Loucy (cell line): ENCODE data around the gene GJA3.

Source experiments
- H2AFZ ChIP-seq: fragments of 200-600 bp; sonication (generic); 2 replicates; pipeline ENCODE4 v1.6.0; 2016; ENCODE audit warnings: antibody characterized with exemption, mild to moderate bottlenecking, low read length, moderate library complexity
- H3F3A ChIP-seq: fragments of 200-600 bp; 2 replicates; pipeline ENCODE4 v1.6.0; 2016; ENCODE audit warnings: antibody characterized with exemption, low read depth, mild to moderate bottlenecking
- H3K27me3 ChIP-seq: fragments of 200-600 bp; sonication (generic); 2 replicates; pipeline ENCODE4 v1.6.1; 2014; ENCODE audit warnings: low read length, mild to moderate bottlenecking; ENCODE audit not compliant: insufficient read depth, poor library complexity, severe bottlenecking
- H3K36me3 ChIP-seq: fragments of 200-600 bp; sonication (generic); 2 replicates; pipeline ENCODE4 v1.6.1; 2016; ENCODE audit warnings: low read length; ENCODE audit not compliant: insufficient read depth
- H3K4me1 ChIP-seq: fragments of 200-600 bp; sonication (generic); 2 replicates; pipeline ENCODE4 v1.5.1; 2014; ENCODE audit warnings: low read length, mild to moderate bottlenecking; ENCODE audit not compliant: insufficient read depth, poor library complexity, severe bottlenecking
- H3K4me2 ChIP-seq: fragments of 200-600 bp; sonication (generic); 2 replicates; pipeline ENCODE4 v1.6.0; 2014; ENCODE audit warnings: antibody characterized with exemption, low read length, low read depth, mild to moderate bottlenecking; ENCODE audit not compliant: poor library complexity, severe bottlenecking
- H3K4me3 ChIP-seq: fragments of 200-600 bp; sonication (generic); 2 replicates; pipeline ENCODE4 v1.5.1; 2014; ENCODE audit warnings: low read length, mild to moderate bottlenecking, mixed read lengths; ENCODE audit not compliant: poor library complexity, severe bottlenecking
- H3K79me2 ChIP-seq: fragments of 200-600 bp; sonication (generic); 2 replicates; pipeline ENCODE4 v1.6.1; 2014; ENCODE audit warnings: low read length; ENCODE audit not compliant: insufficient read depth
- H3K9ac ChIP-seq: fragments of 200-600 bp; sonication (generic); 2 replicates; pipeline ENCODE4 v1.6.0; 2014; ENCODE audit warnings: mild to moderate bottlenecking, low read depth, low read length, moderate library complexity; ENCODE audit not compliant: poor library complexity, severe bottlenecking
- H3K9me2 ChIP-seq: fragments of 200-600 bp; sonication (generic); replicated peaks from 2 replicates; pipeline ENCODE4 v1.6.1; 2016; ENCODE audit warnings: low read depth, low read length, mixed read lengths
- H3K9me3 ChIP-seq: fragments of 200-600 bp; sonication (generic); 2 replicates; pipeline ENCODE4 v1.6.1; 2014; ENCODE audit warnings: mild to moderate bottlenecking, antibody characterized with exemption, low read length, low read depth; ENCODE audit not compliant: insufficient read depth
- H4K20me1 ChIP-seq: fragments of 200-600 bp; sonication (generic); 2 replicates; pipeline ENCODE4 v1.6.0; 2014; ENCODE audit warnings: antibody characterized with exemption, low read length, mild to moderate bottlenecking; ENCODE audit not compliant: insufficient read depth, poor library complexity, severe bottlenecking
- EZH2phosphoT487 ChIP-seq: fragments of 200-600 bp; IDR thresholded peaks from 2 replicates; pipeline ENCODE4 v1.6.1; 2018; ENCODE audit warnings: antibody characterized with exemption, mild to moderate bottlenecking, moderate library complexity, borderline replicate concordance
- TF ChIP-seq, protein P1 (sequence below): fragments of 200-600 bp; sonication (generic); conservative IDR thresholded peaks from 2 replicates; pipeline ENCODE4 v1.5.1; 2014; ENCODE audit warnings: mild to moderate bottlenecking, antibody characterized with exemption, low read length

Gene GJA3

GRCh38 chr13:20134732-20135131, 26.1 kb downstream of the GJA3 start:
- Histone ChIP-seq H3F3A (no peaks in the 10 kb centered on the region), H3K9me2 (no peaks in the 10 kb centered on the region), H3K4me3 (no peak overlapping the region), H3K9ac (no peak overlapping the region), H3K9me3 (no peaks in the 10 kb centered on the region), H3K27me3 (no peaks in the 10 kb centered on the region), H3K79me2 (no peaks in the 10 kb centered on the region), H4K20me1 (no peaks in the 10 kb centered on the region), H3K36me3 (no peaks in the 10 kb centered on the region), H3K4me1 (no peaks in the 10 kb centered on the region), H3K4me2 (no peak overlapping the region), H2AFZ (no peak overlapping the region)
- TF ChIP-seq, protein P1, sequence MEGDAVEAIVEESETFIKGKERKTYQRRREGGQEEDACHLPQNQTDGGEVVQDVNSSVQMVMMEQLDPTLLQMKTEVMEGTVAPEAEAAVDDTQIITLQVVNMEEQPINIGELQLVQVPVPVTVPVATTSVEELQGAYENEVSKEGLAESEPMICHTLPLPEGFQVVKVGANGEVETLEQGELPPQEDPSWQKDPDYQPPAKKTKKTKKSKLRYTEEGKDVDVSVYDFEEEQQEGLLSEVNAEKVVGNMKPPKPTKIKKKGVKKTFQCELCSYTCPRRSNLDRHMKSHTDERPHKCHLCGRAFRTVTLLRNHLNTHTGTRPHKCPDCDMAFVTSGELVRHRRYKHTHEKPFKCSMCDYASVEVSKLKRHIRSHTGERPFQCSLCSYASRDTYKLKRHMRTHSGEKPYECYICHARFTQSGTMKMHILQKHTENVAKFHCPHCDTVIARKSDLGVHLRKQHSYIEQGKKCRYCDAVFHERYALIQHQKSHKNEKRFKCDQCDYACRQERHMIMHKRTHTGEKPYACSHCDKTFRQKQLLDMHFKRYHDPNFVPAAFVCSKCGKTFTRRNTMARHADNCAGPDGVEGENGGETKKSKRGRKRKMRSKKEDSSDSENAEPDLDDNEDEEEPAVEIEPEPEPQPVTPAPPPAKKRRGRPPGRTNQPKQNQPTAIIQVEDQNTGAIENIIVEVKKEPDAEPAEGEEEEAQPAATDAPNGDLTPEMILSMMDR, result no peak
- no peak for TF ChIP-seq EZH2phosphoT487

GRCh38 chr13:20132052-20132634, 28.7 kb downstream of the GJA3 start:
- Histone ChIP-seq H3K4me3 (no peak overlapping the region), H3K27me3 (no peaks in the 10 kb centered on the region), H3K4me2 (no peak overlapping the region), H4K20me1 (no peaks in the 10 kb centered on the region), H3K9me2 (no peaks in the 10 kb centered on the region), H2AFZ (no peak overlapping the region), H3K4me1 (peaks cover 11% of the 10 kb centered on the region), H3K36me3 (no peaks in the 10 kb centered on the region), H3K79me2 (no peaks in the 10 kb centered on the region), H3F3A (no peaks in the 10 kb centered on the region), H3K9me3 (no peaks in the 10 kb centered on the region), H3K9ac (no peak overlapping the region)
- no peak for TF ChIP-seq EZH2phosphoT487
- TF ChIP-seq, protein P1, result no peak

DNA sequence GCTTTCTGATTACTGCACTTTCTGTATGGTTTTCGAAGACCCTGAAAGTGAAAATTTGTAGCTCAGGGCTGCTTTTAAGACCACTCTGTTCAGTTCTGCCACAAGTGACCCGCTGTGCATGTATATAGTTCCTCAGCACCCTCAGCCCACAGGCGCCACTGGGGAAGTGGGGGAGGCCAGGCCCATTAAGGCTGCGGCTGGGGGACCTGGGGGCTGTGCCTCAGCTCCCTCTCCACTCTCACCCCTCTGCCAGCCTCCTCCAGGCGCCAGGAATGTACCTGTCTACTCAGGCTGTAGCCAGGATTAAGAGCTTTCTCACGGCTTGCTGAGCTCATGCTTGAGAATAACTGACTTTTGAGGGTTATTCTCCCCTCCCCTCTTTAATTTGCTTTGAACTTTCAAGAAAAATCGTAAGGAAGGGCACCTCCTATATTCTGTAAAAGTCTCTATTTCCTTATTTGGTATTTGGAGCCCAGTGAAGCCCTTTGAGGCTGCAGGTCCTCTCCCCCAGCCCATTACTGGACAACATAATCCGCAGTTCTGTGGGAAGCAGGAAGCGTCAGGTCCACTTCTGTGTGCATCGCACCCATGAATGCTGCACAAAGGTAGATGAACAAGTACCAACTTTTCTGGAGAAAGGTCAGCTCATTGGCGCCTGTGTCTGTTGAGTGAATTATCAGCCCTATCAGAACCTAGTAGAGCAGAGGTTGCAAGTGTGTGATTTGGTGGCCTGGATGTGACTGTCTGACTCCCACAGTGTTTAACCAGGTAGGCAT, 29.6 kb downstream of the GJA3 start:
- Histone ChIP-seq H3F3A (no peaks in the 10 kb centered on the region), H3K27me3 (no peaks in the 10 kb centered on the region), H3K4me1 (peaks cover 11% of the 10 kb centered on the region), H3K36me3 (no peaks in the 10 kb centered on the region), H2AFZ (no peak overlapping the region), H3K4me3 (no peak overlapping the region), H3K9me2 (no peaks in the 10 kb centered on the region), H3K9me3 (no peaks in the 10 kb centered on the region), H3K4me2 (no peak overlapping the region), H3K9ac (no peak overlapping the region), H4K20me1 (no peaks in the 10 kb centered on the region), H3K79me2 (no peaks in the 10 kb centered on the region)
- TF ChIP-seq, protein P1, result no peak
- no peak for TF ChIP-seq EZH2phosphoT487
